Endodermal cell (in vitro differentiated cells): ENCODE results near the gene C11orf52. TPM values are rescaled to one million over a fixed set of nuclear protein-coding genes. Genes with fewer than 3 reads are reported as not detected.

Experiments
- DNase-seq: peaks from one replicate; pipeline ENCODE4 v3.0.0-alpha.2; 2017
- H3K27ac ChIP-seq: 2 replicates; pipeline ENCODE4 v1.5.1; 2013; ENCODE audit warnings: mild to moderate bottlenecking, low read depth, low read length, moderate library complexity
- H3K27me3 ChIP-seq: 2 replicates; pipeline ENCODE4 v1.6.1; 2013; ENCODE audit warnings: mild to moderate bottlenecking, low read length, moderate library complexity; ENCODE audit not compliant: insufficient read depth, control insufficient read depth, poor library complexity, severe bottlenecking
- H3K36me3 ChIP-seq: 2 replicates; pipeline ENCODE4 v1.7.0; 2013; ENCODE audit warnings: mild to moderate bottlenecking, low read length, moderate library complexity; ENCODE audit not compliant: control insufficient read depth, insufficient read depth
- H3K4me1 ChIP-seq: one replicate; pipeline ENCODE4 v1.7.0; 2013; ENCODE audit warnings: low read length; ENCODE audit not compliant: control insufficient read depth, insufficient read depth
- H3K4me3 ChIP-seq: 2 replicates; pipeline ENCODE4 v1.5.1; 2013; ENCODE audit warnings: mild to moderate bottlenecking, low read length, moderate library complexity
- H3K9ac ChIP-seq: 2 replicates; pipeline ENCODE4 v1.6.1; 2013; ENCODE audit warnings: mild to moderate bottlenecking, low read length, moderate library complexity; ENCODE audit not compliant: poor library complexity, severe bottlenecking; ENCODE audit errors: extremely low read depth
- H3K9me3 ChIP-seq: 2 replicates; pipeline ENCODE4 v1.6.1; 2013; ENCODE audit warnings: mild to moderate bottlenecking, low read length, moderate library complexity; ENCODE audit not compliant: control insufficient read depth
- H3K27ac Mint-ChIP-seq: 2 replicates; pipeline ENCODE4 v1.8.0; 2020; ENCODE audit warnings: mixed read lengths
- H3K27me3 Mint-ChIP-seq: 2 replicates; pipeline ENCODE4 v1.8.0; 2021; ENCODE audit warnings: mild to moderate bottlenecking, mixed read lengths; ENCODE audit not compliant: insufficient read depth
- H3K36me3 Mint-ChIP-seq: 2 replicates; pipeline ENCODE4 v1.8.0; 2020; ENCODE audit warnings: low read depth, mixed read lengths
- H3K4me1 Mint-ChIP-seq: 2 replicates; pipeline ENCODE4 v1.8.0; 2020; ENCODE audit warnings: mixed read lengths
- H3K4me3 Mint-ChIP-seq: 2 replicates; pipeline ENCODE4 v1.8.0; 2020; ENCODE audit warnings: mild to moderate bottlenecking, moderate library complexity, mixed read lengths
- H3K9me3 Mint-ChIP-seq: 2 replicates; pipeline ENCODE4 v1.8.0; 2020; ENCODE audit warnings: mild to moderate bottlenecking, mixed read lengths
- WGBS, 2 experiments: methylation state at CpG; one replicate each; pipeline versions ENCODE4 v1.1.5 to v1.1.7; 2013; ENCODE audit warnings: missing lambda C conversion rate in 2 of 2, mixed read lengths in 1 of 2; ENCODE audit not compliant: insufficient coverage in 1 of 2, insufficient read length in 1 of 2; 5-methylcytosine and 5-hydroxymethylcytosine counted together
- total RNA-seq, 2 donors: library from RNA; stranded (reverse); fragmentation: NEBNext Ultra II Directional in 1 of 2; extraction: Animal tissue kit (Norgen Biotek cat#: 25700) in 1 of 2; gene quantifications; 2 replicates in 1 of 2; 3 replicates in 1 of 2; pipeline ENCODE4 v1.2.1, GENCODE V29; 2021
- TF ChIP-seq, protein P1 (sequence below): fragments of 200-600 bp; sonication (generic); conservative IDR thresholded peaks from 2 replicates; pipeline ENCODE4 v1.5.0; 2021; ENCODE audit warnings: antibody characterized with exemption, mild to moderate bottlenecking

C11orf52 gene
- total RNA-seq, 2 donors from 2014 or later, result 2.6 to 3.8 TPM

DNA sequence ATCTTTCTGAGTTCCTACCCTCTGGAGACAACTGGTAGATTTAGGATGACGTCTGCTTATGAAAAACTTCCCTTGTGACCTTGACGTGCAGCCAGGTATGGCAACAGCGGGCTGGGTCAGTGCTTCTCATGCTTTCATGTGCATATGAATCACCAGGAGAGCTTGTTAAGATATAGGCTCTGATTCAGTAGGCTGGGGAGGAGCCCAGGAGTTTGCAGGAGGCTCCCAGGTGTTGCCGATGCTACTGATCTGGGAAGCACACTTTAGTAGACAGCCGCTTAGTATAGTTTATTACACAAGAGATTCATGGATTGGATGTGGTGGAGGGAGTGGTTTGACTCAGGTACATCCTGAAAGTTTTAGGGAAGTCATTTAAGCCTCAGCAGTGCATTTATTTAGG is 42.2 kb downstream of the C11orf52 start:
- H3K27me3 Mint-ChIP-seq, result no peaks in the 10 kb centered on the region
- H3K4me3 Mint-ChIP-seq, result no peak overlapping the region
- peaks cover 6% of the 10 kb centered on the region for H3K4me1 Mint-ChIP-seq
- H3K4me3 ChIP-seq, result no peak overlapping the region
- H3K27ac Mint-ChIP-seq, result no peak overlapping the region
- no peaks in the 10 kb centered on the region for H3K9me3 ChIP-seq
- peaks cover 4% of the 10 kb centered on the region for H3K9me3 Mint-ChIP-seq
- H3K9ac ChIP-seq, result no peak overlapping the region
- peak; percentile 82 for DNase-seq
- H3K27ac ChIP-seq, result no peak overlapping the region
- WGBS, 2 experiments, result 49 to 59% methylated on average over 5 of the region's 5 CpGs
- peaks cover 14% of the 10 kb centered on the region for H3K36me3 Mint-ChIP-seq
- H3K27me3 ChIP-seq, result no peaks in the 10 kb centered on the region
- no peaks in the 10 kb centered on the region for H3K36me3 ChIP-seq
- TF ChIP-seq, protein P1, sequence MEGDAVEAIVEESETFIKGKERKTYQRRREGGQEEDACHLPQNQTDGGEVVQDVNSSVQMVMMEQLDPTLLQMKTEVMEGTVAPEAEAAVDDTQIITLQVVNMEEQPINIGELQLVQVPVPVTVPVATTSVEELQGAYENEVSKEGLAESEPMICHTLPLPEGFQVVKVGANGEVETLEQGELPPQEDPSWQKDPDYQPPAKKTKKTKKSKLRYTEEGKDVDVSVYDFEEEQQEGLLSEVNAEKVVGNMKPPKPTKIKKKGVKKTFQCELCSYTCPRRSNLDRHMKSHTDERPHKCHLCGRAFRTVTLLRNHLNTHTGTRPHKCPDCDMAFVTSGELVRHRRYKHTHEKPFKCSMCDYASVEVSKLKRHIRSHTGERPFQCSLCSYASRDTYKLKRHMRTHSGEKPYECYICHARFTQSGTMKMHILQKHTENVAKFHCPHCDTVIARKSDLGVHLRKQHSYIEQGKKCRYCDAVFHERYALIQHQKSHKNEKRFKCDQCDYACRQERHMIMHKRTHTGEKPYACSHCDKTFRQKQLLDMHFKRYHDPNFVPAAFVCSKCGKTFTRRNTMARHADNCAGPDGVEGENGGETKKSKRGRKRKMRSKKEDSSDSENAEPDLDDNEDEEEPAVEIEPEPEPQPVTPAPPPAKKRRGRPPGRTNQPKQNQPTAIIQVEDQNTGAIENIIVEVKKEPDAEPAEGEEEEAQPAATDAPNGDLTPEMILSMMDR, result no peak
- no peaks in the 10 kb centered on the region for H3K4me1 ChIP-seq

DNA sequence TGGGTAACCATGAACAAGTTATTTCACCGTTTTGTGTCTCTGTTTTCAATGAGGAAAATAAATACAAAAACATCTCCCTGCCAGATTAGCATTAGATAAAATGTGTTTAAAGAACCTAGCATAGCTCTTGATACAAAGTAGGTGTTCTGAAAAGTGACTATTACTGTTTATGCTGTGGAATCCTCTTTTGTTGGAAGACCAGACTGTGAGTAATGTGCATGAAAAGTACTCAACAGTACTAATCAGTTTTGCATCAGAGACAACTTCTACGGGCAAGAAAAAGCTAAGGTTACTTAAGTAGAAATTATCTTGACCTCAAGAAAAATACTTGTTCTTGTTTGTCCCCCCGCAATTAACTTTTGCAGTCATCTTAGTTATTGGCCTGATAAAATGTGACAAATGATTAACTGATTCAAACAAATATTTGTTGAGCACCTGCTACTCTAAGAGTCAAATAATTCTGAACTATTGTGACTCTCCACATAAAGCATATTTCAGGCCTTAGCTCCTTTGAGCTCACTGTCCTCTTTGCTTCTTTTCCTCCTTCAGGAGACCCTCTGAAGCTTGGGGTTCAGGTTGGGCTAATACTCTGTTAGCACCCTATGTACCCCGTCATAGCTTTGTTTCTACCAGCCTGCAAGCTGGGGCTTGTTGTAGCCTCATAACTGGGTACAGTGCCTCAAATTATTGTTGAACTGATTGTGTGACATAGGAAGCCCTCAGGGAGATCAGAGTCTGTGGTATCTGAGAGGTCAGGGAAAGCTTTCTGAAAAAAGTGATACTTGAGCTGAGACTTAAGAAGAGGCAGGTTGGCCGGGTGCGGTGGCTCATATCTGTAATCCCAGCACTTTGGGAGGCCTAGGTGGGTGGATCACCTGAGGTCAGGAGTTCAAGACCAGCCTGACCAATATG is 42.9 kb downstream of the C11orf52 start:
- Histone ChIP-seq H3K9ac (no peak overlapping the region), H3K27ac (no peak overlapping the region), H3K4me3 (no peak overlapping the region), H3K36me3 (no peaks in the 10 kb centered on the region), H3K27me3 (no peaks in the 10 kb centered on the region), H3K9me3 (no peaks in the 10 kb centered on the region), H3K4me1 (no peaks in the 10 kb centered on the region)
- Mint-ChIP-seq H3K4me1 (peaks cover 6% of the 10 kb centered on the region), H3K27me3 (no peaks in the 10 kb centered on the region), H3K27ac (no peak overlapping the region), H3K4me3 (no peak overlapping the region), H3K36me3 (peaks cover 15% of the 10 kb centered on the region), H3K9me3 (peaks cover 4% of the 10 kb centered on the region)
- DNase-seq, result no peak
- 81 to 90% methylated on average over 5 to 6 of the region's 6 CpGs for WGBS, 2 experiments
- TF ChIP-seq, protein P1, result no peak

DNA sequence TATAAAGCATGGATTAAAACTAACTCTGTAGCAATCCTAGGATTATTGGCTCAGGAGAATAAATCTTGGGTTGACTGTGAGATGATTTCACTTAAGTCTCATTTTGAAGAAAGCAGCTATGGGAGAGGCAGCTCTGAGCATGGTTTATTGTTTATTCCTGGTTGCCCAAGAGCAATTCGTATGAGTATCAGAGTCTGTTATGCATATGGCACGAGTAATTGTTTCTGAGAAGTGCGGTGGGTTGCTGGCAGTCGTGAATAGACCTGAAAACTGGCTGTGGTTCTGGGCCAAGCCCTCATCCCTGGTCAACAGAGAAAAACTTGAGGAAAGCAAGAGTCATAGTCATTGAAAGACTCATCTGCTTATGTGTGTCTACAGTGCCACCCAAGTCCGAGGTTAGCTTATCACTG is 45.2 kb downstream of the C11orf52 start:
- Histone ChIP-seq H3K4me1 (no peaks in the 10 kb centered on the region), H3K9me3 (no peaks in the 10 kb centered on the region), H3K9ac (no peak overlapping the region), H3K4me3 (no peak overlapping the region), H3K27ac (no peak overlapping the region), H3K27me3 (no peaks in the 10 kb centered on the region), H3K36me3 (no peaks in the 10 kb centered on the region)
- Mint-ChIP-seq H3K27ac (no peak overlapping the region), H3K4me1 (peaks cover 6% of the 10 kb centered on the region), H3K9me3 (peaks cover under 1% of the 10 kb centered on the region), H3K4me3 (no peak overlapping the region), H3K27me3 (no peaks in the 10 kb centered on the region), H3K36me3 (peaks cover 6% of the 10 kb centered on the region)
- TF ChIP-seq, protein P1, result no peak
- 84 to 86% methylated on average over 5 of the region's 5 CpGs for WGBS, 2 experiments
- no peak for DNase-seq
